HK-2 (cell line): ENCODE results near the gene DMXL2.
"Not testable (repeated sequence)": the region's sequence is repeated elsewhere in the genome, so short reads cannot be mapped to it uniquely, and the experiment has no call there.

ENCODE experiments used
- DNase-seq: peaks from one replicate; pipeline ENCODE4 v3.0.0-alpha.2; 2018; ENCODE audit not compliant: unreplicated experiment

Gene DMXL2

DNA sequence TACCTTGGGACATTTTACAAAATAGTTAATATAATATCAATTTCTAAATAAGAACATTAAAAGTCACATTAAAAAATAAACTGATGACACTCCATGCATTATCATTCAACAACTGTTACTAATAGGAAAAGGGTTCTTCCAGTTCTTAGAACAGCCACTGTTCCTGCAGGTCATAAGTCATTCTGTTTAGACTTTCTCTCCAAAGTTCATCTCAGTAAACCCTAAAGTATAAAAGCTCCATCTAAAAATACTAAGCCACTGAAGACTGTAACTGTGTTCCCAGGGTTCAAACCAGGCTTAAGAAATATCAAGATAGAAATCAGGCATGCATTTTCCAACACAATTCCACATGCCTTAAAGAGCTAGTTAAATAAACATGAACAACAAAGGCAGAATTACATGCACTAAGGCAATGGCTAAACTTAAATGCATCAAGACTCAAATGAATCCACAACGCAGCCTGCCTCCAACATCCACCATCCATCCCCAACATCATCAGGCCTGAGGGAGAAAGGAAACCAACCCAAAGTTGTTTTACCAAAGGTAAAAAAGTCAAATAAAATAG is 46.2 kb downstream of the DMXL2 start:
- DNase-seq: no peak

GRCh38 chr15:51575775-51576174 is 46.8 kb downstream of the DMXL2 start:
- DNase-seq: no peak

- not testable (repeated sequence) for DNase-seq
These were observed 49.2 kb downstream of the DMXL2 start for GRCh38 chr15:51573352-51573751.

- DNase-seq: not testable (repeated sequence)
These were observed 53.4 kb downstream of the DMXL2 start for GRCh38 chr15:51568939-51569784.

DNA sequence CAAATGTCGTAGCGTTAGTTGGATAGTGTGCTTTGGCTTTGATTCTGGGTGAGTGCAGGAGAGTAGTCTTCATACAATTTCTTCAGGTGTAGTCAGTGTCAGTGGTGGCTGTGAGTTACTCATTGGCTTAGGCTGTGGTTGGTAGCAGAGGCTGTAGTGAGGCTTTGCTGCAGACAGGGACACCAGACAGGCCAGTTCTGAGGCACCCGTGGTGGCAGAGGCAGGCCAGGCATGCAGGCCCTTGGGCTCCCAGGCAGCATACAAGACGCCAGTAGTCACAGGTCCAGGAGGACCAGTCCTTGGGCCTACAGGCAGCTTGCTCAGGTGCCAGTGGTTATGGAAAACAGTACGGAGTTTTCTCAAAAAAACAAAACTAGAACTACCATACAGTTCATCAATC is 61.3 kb downstream of the DMXL2 start:
- DNase-seq: peak; percentile 10

DNA sequence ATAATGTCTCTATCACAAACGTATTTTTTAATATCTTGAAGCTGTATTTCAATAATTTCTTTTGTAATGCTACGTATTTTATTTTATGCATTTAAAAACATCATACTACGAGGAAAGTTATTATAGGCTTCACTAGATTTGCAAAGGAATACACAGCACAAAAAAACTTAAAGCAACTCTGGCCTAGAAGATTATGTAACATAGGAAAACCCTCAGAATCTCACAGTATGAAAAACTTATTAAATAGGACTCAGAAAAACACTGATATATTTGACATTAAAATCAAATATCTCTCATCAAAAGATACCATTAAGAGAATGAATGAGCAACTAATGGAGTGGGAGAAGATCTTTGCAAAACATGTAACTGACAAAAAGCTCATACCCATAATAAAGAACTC is 63.7 kb downstream of the DMXL2 start:
- DNase-seq: no peak

DNA sequence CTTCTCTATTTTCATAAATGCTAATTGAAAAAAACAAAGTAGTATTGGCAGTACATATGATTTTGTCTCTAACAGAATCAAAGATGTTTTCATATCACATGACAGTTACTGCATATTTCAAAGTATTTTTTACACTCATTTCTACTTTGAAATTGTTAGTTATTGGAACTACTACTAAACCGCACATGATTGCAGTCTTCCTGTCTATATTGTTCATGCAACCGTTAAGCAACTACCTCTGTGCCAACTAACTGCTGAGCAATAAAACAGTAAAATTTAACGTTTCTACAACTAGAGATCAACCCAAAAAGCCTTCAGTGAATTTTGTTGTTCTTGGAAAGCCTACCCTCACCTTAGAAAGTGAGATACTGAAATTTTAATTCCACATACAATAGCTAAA is 64.2 kb downstream of the DMXL2 start:
- no peak for DNase-seq

- no peak for DNase-seq
These were observed 71.7 kb downstream of the DMXL2 start for GRCh38 chr15:51550841-51551240.

DNA sequence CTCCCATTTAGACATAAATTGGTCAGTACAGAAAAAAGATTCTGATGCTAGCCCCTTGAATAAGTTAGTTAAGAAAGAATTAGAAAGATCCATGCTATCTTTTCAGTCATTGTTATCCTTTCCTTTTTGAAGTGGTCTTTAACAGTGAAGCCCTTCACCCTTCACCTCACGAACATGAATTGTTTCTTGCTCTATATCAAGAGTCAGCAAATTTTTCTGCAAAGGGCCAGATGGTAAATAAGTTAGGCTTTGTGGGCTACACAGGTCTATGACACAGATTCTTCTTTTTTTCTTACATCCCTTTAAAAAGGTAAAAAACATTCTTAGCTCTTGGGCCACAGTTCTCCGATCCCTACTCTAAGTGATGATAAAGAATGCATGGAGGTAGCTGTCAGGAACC is 74.9 kb downstream of the DMXL2 start:
- no peak for DNase-seq

DNA sequence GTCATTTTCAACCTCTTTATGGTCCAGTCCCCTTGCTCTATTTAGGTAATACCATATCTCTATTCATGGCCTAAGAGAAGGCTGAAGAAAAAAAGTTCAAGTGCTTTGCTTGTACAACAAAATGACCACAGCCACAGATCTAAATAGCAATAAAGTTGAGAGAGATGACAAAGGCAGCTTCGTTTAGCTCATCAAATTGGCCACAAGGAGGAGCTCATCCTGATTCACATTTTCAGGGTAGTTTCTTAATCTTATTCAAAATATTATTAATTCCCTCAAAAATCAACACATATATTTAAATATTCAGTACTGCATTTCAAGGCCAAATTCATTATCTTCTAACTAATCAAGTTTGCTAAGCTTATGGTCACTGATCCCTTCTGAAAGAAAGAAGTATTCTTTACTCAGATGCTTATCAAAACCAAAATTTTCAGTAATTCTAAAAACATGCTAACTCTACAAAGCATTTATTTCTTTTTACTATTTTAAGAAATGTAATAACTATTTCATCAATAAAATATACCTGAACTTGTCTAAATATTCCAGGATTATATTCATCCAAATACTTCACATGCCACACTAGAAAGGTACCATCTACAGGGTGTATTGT is 85.5 kb downstream of the DMXL2 start:
- DNase-seq: no peak

- no peak for DNase-seq
These were observed 88.7 kb downstream of the DMXL2 start for GRCh38 chr15:51533672-51534398.

- no peak for DNase-seq
These were observed 95.6 kb downstream of the DMXL2 start for GRCh38 chr15:51526955-51527354.

DNA sequence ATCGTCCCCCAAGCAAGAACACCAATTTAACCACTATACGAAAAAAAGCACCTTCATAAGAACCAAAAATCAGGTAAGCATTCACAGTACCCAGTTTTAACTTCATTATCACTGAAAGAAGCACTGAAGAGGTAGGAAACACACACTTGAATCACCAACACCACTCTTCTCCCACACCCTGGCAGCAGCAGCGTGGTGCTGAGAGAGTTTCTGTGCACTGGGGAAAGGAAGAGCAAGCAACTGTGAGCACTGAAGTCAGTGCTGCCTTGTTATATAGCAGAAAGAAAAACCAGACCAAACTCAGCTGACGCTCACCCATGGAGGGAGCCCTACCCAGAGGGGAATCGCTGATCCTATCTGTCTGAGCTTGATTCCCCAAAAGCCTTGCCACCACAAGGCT is 98.2 kb downstream of the DMXL2 start:
- DNase-seq: no peak

GRCh38 chr15:51516291-51516690 is 106.3 kb downstream of the DMXL2 start:
- DNase-seq: no peak

DNA sequence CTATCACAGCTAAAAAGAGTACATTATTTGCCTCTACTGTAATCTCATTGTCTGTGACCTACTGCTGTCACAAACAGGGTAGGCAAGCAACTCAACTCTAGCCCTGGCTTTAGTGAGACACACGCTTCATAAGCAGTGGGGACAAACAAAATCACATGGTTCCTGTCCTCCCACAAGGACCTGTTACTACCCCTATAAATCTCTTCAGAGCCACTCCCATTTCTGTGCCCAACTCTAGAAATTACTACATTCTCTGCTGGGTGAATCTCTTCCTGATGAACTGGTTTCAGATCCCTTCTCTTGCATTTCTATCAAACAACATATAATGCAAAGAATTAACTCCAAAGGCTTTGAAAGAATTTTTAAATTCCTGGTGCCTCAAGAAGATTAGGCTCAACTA is 117.3 kb downstream of the DMXL2 start:
- DNase-seq: no peak

DNA sequence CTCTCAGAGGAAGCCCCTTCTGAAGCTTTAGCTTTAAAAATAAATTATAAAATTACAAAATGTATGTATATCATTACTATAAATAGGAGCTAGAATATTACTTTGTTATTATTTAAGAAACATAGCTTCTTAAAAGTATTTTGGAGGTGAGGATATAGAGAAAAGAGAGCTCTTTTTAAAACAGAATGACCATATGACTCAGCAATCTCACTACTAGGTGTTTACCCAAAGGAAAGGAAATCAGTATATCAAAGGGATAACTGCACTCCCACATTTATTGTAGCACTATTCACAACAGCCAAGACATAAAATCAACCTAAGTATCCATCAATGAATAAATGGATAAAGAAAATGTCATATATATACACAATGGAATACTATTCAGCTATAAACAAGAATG is 119.6 kb downstream of the DMXL2 start:
- no peak for DNase-seq

DNA sequence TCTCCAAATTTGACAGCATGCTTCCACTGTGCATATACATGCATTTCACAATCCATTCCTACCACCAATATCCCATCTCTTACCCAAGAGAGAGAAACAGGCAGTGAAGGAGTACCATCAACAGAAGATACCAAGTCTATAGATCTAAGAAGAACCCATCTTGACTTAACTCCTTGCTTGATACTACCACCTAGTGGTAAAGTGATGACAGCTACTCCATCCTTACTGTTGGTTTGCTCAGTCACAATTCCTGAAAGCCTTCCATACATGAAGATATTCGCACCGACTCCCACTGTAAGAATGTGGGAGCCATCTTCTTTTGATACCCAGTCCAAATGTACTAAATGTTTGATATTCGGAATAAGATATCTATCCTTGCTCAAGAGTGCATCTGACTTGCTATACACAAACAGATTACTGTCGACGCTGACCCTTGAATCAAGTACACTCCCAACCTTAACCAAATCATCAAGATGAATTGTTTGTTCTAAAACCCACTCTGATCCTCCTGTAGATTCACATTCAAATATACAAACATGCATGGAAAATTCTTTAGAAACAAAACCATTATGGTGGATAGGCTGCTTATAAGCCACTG is 123.1 kb downstream of the DMXL2 start:
- no peak for DNase-seq

DNA sequence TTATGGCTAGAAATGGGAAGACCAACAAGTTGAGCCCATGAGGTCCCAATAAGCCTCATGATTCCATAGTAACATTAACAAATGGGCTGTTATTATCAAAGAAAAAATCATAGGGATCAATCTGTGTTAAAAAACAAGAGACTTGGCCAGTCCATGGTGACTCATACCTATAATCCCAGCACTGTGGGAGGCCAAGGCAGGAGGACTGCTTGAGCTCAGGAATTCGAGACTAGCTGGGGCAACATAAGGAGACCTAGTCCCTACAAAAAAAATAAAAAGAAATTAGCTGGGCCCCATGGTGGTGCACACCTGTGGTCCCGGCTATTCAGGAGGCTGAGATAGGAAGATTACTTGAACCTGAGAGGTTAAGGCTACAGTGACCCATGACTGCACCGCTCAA is 124.8 kb downstream of the DMXL2 start:
- DNase-seq: no peak

GRCh38 chr15:51496246-51496645 is 126.3 kb downstream of the DMXL2 start:
- DNase-seq: no peak

- no peak for DNase-seq
These were observed 127.9 kb downstream of the DMXL2 start for GRCh38 chr15:51494411-51495314.

DNA sequence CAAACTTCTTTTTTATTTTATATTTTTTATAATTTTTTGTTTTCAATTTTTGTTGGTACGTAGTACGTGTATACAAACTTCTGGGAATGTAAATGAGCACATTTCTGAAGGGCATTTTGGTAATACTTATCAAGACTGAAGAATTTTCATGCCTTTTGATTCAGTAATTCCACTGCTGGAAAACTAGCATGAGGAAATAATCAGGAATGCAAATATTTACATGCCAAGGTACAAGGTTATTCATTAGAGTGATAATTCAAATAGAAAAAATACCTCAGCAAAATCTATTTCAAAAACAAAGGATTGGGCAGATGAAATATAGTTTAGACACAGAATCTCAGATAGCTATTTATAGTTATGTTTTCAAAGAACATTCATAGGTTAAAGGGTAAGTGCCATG is 128.7 kb downstream of the DMXL2 start:
- DNase-seq: no peak
